ENCODE results near the gene INO80B. TPM values are rescaled to one million over a fixed set of nuclear protein-coding genes. Genes with fewer than 3 reads are reported as not detected.
A peak's percentile ranks its signal among the peaks of the same experiment; 100 is the strongest.

The INO80B gene
- total and polyA plus RNA-seq, 9 of the 15 experiments (the other 6 are each of a cell fraction or from before 2014, with no cell fraction given): 0.41 to 22.6 (median 9.0) TPM

- TF ChIP-seq E2F8 (IDR thresholded peaks at IDR 0.05; ENCODE audit: low read depth, partially characterized antibody): no peak
- no peak for TF ChIP-seq SPI1 (IDR thresholded peaks at IDR 0.05; ENCODE audit: borderline replicate concordance, low read depth, low read length)
- peak; percentile 75; the same call in 1 of the 2 replicates for TF ChIP-seq MTA3 (IDR thresholded peaks at IDR 0.05; ENCODE audit: borderline replicate concordance)
- no peak for TF ChIP-seq ZNF212 (CRISPR knock-in tag; IDR thresholded peaks at IDR 0.05)
- TF ChIP-seq AFF1 (IDR thresholded peaks at IDR 0.05; ENCODE audit: low read depth in 1 of 2, partially characterized antibody in 2 of 2): no peak
- no peak for TF ChIP-seq FOXA1 (IDR thresholded peaks at IDR 0.05; ENCODE audit: borderline replicate concordance)
- TF ChIP-seq GATAD2B (IDR thresholded peaks at IDR 0.05; ENCODE audit: borderline replicate concordance): peak; percentile 93
- TF ChIP-seq TCF3 (CRISPR knock-in tag; IDR thresholded peaks at IDR 0.05): no peak
- TF ChIP-seq, protein P1, sequence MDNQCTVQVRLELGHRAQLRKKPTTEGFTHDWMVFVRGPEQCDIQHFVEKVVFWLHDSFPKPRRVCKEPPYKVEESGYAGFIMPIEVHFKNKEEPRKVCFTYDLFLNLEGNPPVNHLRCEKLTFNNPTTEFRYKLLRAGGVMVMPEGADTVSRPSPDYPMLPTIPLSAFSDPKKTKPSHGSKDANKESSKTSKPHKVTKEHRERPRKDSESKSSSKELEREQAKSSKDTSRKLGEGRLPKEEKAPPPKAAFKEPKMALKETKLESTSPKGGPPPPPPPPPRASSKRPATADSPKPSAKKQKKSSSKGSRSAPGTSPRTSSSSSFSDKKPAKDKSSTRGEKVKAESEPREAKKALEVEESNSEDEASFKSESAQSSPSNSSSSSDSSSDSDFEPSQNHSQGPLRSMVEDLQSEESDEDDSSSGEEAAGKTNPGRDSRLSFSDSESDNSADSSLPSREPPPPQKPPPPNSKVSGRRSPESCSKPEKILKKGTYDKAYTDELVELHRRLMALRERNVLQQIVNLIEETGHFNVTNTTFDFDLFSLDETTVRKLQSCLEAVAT (IDR thresholded peaks at IDR 0.05): no peak
- no peak for TF ChIP-seq ELF4 (CRISPR knock-in tag; IDR thresholded peaks at IDR 0.05)
- TF ChIP-seq, protein P2, sequence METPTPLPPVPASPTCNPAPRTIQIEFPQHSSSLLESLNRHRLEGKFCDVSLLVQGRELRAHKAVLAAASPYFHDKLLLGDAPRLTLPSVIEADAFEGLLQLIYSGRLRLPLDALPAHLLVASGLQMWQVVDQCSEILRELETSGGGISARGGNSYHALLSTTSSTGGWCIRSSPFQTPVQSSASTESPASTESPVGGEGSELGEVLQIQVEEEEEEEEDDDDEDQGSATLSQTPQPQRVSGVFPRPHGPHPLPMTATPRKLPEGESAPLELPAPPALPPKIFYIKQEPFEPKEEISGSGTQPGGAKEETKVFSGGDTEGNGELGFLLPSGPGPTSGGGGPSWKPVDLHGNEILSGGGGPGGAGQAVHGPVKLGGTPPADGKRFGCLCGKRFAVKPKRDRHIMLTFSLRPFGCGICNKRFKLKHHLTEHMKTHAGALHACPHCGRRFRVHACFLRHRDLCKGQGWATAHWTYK (CRISPR knock-in tag; IDR thresholded peaks at IDR 0.05): no peak
- TF ChIP-seq PCBP2 (IDR thresholded peaks at IDR 0.05; ENCODE audit: low read depth, low read length, poor library complexity, severe bottlenecking): no peak
- no peak for TF ChIP-seq FOXM1 (IDR thresholded peaks at IDR 0.05; ENCODE audit: low read depth)
- no peak for TF ChIP-seq FOXM1 (CRISPR knock-in tag; IDR thresholded peaks at IDR 0.05; ENCODE audit: low read depth)
- TF ChIP-seq ZNF707 (CRISPR knock-in tag; conservative IDR thresholded peaks at IDR 0.05): no peak
These were observed 14.3 kb upstream of the INO80B start (continued) for GRCh38 chr2:74440378-74441169.

All from K562 (cell line).